Colonic mucosa (tissue), 4 donors: ENCODE measurements around the gene ANXA3. TPM values are rescaled to one million over a fixed set of nuclear protein-coding genes. Genes with fewer than 3 reads are reported as not detected.
A peak's percentile ranks its signal among the peaks of the same experiment; 100 is the strongest.
"Not testable (repeated sequence)": the region's sequence is repeated elsewhere in the genome, so short reads cannot be mapped to it uniquely, and the experiment has no call there.

Experiments
- DNase-seq: peaks from one replicate; pipeline ENCODE4 v3.0.0-alpha.2; 2020
- H3K27ac ChIP-seq: fragments of 200-600 bp; one replicate; pipeline ENCODE4 v1.8.0; 2021
- H3K27me3 ChIP-seq: fragments of 200-600 bp; one replicate; pipeline ENCODE4 v1.8.0; 2021
- H3K36me3 ChIP-seq: fragments of 200-600 bp; one replicate; pipeline ENCODE4 v1.8.0; 2021
- H3K4me1 ChIP-seq: fragments of 200-600 bp; one replicate; pipeline ENCODE4 v1.8.0; 2021; ENCODE audit warnings: mild to moderate bottlenecking
- H3K4me3 ChIP-seq: fragments of 200-600 bp; one replicate; pipeline ENCODE4 v1.8.0; 2021
- H3K9ac ChIP-seq, 2 donors: one replicate each; pipeline ENCODE4 v1.7.0; 2013; ENCODE audit warnings: control low read depth in 2 of 2, low read depth in 2 of 2, low read length in 2 of 2
- H3K9me3 ChIP-seq: fragments of 200-600 bp; one replicate; pipeline ENCODE4 v1.8.0; 2021
- CTCF ChIP-seq: fragments of 200-600 bp; IDR thresholded peaks from one replicate; pipeline ENCODE4 v1.8.0; 2022; ENCODE audit warnings: antibody characterized with exemption, mild to moderate bottlenecking
- intact Hi-C: fragments of 100-400 bp; cut with DNase I; formaldehyde crosslinking; loops from one replicate; pipeline ENCODE4 v1.14.1; 2022
- total RNA-seq, 2 donors: library from RNA; stranded (reverse); fragmentation: NEBNext Ultra II Directional in 1 of 2; extraction: Animal tissue kit (Norgen Biotek cat#: 25700) in 1 of 2; gene quantifications; one replicate each; pipeline ENCODE4 v1.2.1, GENCODE V29; 2021
- donor health status: healthy.
- donor health status: DM: no; HTN: no; CAD: no.
- donor health status: DM: no; HTN: no; CAD: no.

The ANXA3 gene, protein sequence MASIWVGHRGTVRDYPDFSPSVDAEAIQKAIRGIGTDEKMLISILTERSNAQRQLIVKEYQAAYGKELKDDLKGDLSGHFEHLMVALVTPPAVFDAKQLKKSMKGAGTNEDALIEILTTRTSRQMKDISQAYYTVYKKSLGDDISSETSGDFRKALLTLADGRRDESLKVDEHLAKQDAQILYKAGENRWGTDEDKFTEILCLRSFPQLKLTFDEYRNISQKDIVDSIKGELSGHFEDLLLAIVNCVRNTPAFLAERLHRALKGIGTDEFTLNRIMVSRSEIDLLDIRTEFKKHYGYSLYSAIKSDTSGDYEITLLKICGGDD
- total RNA-seq = 10 to 100 TPM; 58.9 to 59.2 TPM

DNA sequence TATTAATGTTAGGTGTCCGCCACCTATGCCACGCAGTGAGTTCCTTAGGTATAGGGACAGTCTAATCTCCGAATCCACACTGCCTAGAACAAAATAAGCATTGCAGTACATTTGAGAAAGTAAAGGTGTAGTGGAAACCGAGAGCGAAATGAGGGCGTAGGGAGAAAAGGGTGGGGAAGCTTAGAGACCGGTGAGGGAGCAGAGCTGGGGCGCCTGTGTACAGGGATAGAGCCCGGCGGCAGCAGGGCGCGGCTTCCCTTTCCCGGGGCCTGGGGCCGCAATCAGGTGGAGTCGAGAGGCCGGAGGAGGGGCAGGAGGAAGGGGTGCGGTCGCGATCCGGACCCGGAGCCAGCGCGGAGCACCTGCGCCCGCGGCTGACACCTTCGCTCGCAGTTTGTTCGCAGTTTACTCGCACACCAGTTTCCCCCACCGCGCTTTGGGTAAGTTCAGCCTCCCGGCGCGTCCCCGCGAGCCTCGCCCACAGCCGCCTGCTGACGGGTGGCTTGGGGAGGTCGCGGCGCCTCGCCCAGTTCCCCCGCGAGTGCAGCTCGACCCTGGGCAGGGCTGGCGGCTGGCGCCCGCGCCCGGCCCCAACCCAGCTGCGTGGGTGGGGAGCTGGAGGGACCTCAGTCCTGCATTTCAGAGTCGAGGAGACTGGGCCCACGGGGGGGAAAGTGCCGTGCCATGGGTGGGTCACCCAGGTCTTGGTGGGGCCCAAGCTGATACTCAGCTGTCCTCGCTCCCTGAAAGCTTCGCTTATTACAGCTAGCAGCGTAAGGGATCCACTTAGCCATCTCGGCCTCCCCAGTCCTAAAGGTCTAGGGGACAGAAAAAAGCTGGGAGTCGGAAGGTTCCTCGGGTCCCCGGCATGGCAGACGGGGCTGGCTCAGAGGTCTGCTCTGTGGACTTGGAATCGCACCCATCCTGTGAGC, at the start of gene ANXA3:
ANXA3 (plus strand) TSS at position 351 of the 932 bp plus-strand sequence. CDS start 2,704 bp downstream, outside the sequence.
- no peak for TF ChIP-seq CTCF
- H3K4me3 ChIP-seq = peak within 1 kb of the TSS; percentile 52
- H3K36me3 ChIP-seq = no peaks in the 10 kb centered on the region
- intact Hi-C loops = no loop called here
- H3K9ac ChIP-seq = peak within 1 kb of the TSS; percentile 60 to 73
- peak within 1 kb of the TSS; percentile 64 for H3K27ac ChIP-seq
- peak; percentile 83 for DNase-seq
- H3K9me3 ChIP-seq = no peaks in the 10 kb centered on the region
- no peaks in the 10 kb centered on the region for H3K27me3 ChIP-seq
- H3K4me1 ChIP-seq = no peaks in the 10 kb centered on the region

GRCh38 chr4:78506260-78506659, 45.3 kb upstream of the ANXA3 start:
- H3K27me3 ChIP-seq, H3K4me1 ChIP-seq, H3K4me3 ChIP-seq, intact Hi-C loops, H3K9ac ChIP-seq, H3K27ac ChIP-seq, DNase-seq, H3K36me3 ChIP-seq, H3K9me3 ChIP-seq: not testable (repeated sequence)

- TF ChIP-seq CTCF = no peak
- no peaks in the 10 kb centered on the region for H3K36me3 ChIP-seq
- no peaks in the 10 kb centered on the region for H3K4me1 ChIP-seq
- no peak overlapping the region for H3K4me3 ChIP-seq
- intact Hi-C loops = no loop called here
- DNase-seq = no peak
- H3K27me3 ChIP-seq = no peaks in the 10 kb centered on the region
- H3K9me3 ChIP-seq = no peaks in the 10 kb centered on the region
- H3K9ac ChIP-seq = no peak overlapping the region
- no peak overlapping the region for H3K27ac ChIP-seq
These were observed 42.5 kb upstream of the ANXA3 start for GRCh38 chr4:78509043-78509442.

DNA sequence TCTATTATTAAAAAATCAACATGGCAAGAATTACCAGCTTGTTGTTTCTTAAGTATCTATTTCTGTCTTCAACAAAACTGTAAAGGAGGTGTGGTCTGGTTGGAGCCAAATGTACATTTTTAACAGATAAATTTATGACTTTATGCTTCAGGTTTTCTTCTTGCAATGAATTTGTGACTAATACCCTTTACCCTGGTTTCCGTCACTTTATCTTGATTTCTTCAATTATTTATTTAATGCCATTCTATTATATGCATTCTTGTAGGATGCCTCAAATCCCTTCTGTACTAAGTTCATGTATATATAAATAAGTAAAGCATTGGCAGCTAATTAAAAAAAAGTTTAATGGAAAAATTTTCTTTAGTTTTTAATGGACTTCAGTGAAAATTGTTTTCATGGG, 41.5 kb upstream of the ANXA3 start:
- intact Hi-C loops = no loop called here
- no peaks in the 10 kb centered on the region for H3K27me3 ChIP-seq
- no peak overlapping the region for H3K4me3 ChIP-seq
- no peak for TF ChIP-seq CTCF
- H3K9me3 ChIP-seq = no peaks in the 10 kb centered on the region
- H3K4me1 ChIP-seq = no peaks in the 10 kb centered on the region
- H3K36me3 ChIP-seq = no peaks in the 10 kb centered on the region
- H3K9ac ChIP-seq = no peak overlapping the region
- H3K27ac ChIP-seq = no peak overlapping the region
- DNase-seq = no peak

- H3K27me3 ChIP-seq = no peaks in the 10 kb centered on the region
- no peak for DNase-seq
- H3K9me3 ChIP-seq = no peaks in the 10 kb centered on the region
- no peak overlapping the region for H3K4me3 ChIP-seq
- no peak overlapping the region for H3K9ac ChIP-seq
- H3K27ac ChIP-seq = no peak overlapping the region
- no peak for TF ChIP-seq CTCF
- intact Hi-C loops = no loop called here
- no peaks in the 10 kb centered on the region for H3K36me3 ChIP-seq
- no peaks in the 10 kb centered on the region for H3K4me1 ChIP-seq
These were observed 40.9 kb upstream of the ANXA3 start for GRCh38 chr4:78510681-78511080.
